C1 segment of cervical spinal cord (tissue), 14 donors: ENCODE data around the gene TUT7.

Experiments used
- DNase-seq, 14 donors: peaks; one replicate each; lab custom pipeline; 2025; lab: John Stamatoyannopoulos, UW

The TUT7 gene

GRCh38 chr9:86256653-86257052 is 97.6 kb downstream of the TUT7 start:
- DNase-seq, result no peak

GRCh38 chr9:86253577-86253976 is 100.6 kb downstream of the TUT7 start:
- DNase-seq, result no peak

- DNase-seq, result no peak
These were observed 101.3 kb downstream of the TUT7 start for GRCh38 chr9:86252870-86253269.

GRCh38 chr9:86250123-86250522 is 104.1 kb downstream of the TUT7 start:
- no peak for DNase-seq

- no peak for DNase-seq
These were observed 105.5 kb downstream of the TUT7 start for GRCh38 chr9:86248746-86249145.

- DNase-seq, result peak in 3 of 14 donors; percentile 7 to 12 (median 9)
These were observed 107.5 kb downstream of the TUT7 start for GRCh38 chr9:86246752-86247161.

- DNase-seq, result no peak
These were observed 112.1 kb downstream of the TUT7 start for GRCh38 chr9:86242071-86242470.

- DNase-seq, result no peak
These were observed 113.0 kb downstream of the TUT7 start for GRCh38 chr9:86241216-86241615.

GRCh38 chr9:86238861-86239770 is 115.1 kb downstream of the TUT7 start:
- DNase-seq, result no peak
